DMS114 treated with DMSO at 0.1 percent for 48 hours (cell line): ENCODE results near the gene RAB26.

Experiments used
- DNase-seq: peaks from one replicate; lab custom pipeline; 2025; ENCODE audit not compliant: unreplicated experiment; lab: John Stamatoyannopoulos, UW

Gene RAB26

DNA sequence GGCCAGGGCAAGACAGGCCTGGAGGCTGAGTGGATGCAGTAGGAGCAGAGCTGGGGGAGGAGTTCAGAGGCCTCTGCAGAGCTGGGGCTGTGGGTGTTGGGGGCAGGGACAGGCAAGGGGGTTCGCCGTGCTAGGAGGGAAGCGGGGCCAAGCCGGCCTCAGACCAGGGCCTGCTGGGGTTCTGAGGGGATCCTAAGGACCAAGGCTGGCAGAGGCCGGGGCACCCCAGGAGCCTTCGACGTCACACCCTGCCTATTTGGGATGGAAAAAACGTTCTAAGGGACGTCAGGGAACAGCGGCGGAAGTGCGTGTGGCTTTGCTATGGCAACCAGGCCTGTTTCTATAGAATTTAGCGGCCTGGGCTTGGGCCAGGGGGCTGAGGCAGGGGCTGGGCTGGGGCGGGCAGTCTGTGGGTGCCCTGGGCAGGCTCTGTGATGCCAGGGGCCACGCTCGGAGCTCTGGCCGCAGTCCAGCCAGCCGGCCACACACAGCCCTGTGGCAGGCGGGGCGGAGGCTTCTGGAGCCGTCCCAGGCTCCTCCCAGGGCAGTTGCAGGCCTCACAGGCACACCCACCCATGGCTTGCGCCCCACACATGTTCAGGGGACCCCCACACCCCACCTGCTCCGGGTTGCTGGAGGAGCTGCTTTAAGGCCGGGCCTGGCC is 10.9 kb downstream of the RAB26 start:
- no peak for DNase-seq

DNA sequence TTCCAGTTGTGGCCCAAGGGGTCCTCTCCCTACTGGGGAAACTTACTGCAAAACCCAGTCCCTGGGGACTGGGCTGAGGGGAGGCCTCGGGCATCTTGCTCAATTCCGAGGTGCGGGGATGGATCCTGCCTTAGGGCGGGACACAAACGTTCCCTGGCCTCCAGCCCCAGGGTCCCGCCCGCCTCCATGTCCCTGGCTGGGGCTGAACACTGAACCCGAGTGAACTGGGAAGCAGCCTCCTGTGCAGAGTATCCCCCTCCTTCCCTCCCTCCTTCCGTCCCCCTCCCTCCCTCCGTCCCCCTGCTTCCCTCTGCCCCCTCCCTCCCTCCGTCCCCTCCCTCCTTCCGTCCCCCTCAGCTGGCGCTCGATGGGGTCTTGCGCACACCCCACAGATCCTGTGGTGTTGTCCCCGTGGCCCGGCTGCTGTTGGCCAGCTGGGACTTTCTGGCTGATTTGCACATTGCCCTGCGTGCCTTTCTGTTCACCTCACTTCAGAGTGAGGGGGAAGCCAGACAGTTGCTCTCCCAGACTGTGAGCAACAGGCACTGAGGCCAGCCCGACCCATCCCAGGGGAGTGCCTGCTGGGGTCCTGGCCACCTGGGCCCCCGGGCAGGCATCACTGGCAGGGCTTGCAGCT is 12.6 kb downstream of the RAB26 start:
- DNase-seq: no peak

DNA sequence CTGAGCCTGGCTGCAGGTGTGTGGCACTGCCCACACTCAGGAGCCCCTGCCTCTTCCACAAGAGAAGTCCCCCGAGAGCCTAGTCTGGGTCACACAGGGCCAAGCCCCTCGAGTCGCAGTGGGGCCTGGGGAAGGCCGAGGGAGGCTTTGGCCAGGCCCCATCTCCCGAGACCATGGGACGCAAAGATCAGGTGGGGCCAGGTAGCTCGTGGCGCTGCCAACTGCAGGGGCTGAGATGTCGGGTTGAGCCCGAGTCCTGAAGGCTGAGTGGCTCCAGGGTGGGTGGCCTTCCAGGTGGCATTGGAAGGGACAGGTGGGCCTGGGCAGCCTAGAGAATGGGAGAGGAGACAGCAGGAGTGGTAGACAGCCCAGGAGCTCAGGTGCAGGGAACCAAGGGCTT is 13.5 kb downstream of the RAB26 start:
- DNase-seq: no peak

DNA sequence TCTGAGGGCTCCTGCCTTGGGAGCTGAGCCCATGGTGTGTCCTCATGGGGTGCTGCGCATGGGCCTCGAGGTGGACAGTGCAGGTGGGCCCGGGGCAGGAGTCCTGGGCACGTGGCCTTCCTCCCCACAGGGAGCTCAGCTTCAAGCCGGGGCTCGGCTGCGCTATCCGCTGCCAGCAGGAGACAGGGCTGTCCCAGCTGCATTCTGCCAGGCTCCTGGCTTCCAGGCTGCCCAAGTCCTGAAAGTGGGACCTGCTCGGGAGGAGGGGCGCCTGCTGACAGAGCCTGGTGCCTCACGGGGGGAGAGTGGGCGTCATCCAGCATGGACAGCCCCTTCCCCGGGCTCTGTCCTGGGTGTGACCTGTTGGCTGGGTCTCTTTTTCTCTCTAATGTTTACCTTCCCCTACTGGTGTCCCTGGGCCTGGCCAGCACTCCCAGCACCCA is 14.3 kb downstream of the RAB26 start:
- no peak for DNase-seq

DNA sequence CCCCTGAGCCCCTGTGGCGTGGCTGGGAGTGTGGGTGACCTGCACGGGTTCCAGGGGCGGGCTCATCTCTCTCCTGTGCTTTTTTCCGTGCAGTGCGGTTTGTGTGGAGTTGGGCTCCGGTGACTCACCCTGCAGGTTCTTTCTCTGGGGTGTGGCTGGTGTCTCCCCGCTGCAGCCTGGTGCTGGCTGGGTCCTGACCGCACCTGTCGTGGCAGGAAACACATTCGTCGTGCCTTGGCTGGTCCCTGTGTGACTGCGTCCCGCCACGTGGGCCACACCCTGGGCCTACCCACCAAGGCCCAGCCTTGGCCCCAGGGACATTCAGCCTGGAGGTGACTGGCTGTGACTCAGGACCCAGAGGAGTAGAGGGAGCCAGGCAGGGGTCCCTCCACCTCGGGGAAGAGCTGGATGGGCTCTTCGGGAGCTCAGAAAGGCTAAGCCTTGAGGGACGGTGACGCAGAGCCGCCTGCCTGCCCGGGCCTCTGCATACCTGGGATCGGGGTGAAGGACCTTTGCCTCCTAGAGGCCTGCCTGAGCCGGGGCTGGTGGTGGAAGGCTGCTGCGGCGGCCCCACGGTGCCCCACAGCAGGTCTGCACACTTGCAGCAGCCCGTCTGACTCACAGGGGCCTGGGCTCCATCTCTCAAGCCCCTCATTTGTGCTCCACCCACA is 14.9 kb downstream of the RAB26 start:
- DNase-seq: no peak

DNA sequence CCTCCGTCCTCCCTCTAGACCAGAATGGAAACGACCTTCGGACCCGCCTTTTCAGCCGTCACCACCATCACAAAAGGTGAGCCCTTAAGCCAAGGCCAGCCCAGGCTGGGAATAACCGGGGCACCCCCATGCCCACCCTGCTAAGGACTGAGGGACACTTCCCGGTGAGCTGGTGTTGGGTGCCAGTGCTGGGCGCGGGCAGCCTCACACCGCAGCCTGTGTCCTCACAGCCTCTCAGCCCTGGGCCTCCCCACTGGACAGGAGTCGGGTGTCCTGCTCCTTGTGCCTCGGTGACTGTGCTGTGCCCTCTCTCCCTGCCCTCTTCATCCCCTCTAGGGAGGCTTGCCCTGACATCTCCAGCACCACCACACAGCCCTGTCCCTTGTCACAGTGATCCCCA is 17.4 kb downstream of the RAB26 start:
- DNase-seq: no peak

DNA sequence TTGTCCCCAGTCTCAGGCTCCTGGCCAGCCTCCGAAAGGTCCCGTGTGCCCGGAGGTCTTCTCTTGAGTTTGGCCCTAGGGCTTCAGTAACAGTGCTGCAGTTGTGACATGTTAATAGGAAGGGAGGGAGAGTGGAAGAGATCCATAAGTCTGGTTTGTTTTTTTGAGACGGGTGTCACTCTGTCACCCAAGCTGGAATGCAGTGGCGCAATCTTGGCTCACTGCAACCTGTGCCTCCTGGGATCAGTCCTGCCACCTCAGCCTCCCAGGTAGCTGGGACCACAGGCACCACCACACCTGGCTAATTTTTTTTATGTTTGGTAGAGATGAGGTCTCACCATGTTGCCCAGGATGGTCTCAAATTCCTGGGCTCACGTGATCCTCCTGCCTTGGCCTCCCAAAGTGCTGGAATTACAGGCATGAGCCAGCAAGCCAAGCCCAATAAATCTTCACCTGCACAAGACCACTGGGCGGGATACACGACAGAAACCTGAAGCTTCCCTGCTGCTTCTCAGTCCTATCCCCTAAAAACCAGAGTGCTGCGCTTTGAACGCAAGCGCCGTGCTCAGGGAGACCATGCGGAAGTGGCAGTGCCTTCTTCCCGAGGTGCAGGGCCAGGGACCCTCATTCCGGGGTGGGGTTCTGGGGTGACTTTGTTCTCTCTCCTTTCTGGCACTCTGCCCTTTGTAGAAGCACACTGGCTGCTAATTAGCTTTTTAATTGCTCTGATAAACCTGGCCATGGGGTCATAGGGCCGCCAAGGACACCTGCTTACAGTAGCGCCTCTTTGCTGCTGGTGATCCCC is 18.0 kb downstream of the RAB26 start:
- DNase-seq: no peak

GRCh38 chr16:2167068-2167638 is 18.7 kb downstream of the RAB26 start:
- DNase-seq: no peak

DNA sequence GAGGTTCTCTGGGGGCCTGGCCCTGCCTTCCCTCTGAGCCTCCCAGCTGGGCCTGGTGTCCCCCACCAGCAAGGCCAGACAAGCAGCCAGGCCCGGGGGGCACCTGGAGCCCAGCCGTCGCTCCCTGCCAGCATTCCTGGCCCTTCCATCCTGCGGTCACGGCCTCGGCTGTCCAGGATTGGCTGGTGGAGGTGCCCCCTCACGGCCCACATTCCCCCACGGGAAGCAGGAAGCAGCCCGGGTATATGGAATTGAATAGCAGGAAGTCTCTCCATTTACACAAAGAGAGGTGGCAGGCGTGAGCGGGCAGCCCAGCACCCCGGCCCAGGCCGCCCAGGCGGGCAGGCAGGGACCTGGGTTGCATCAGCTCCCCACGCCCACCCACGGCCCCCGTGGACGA is 21.7 kb downstream of the RAB26 start:
- no peak for DNase-seq

GRCh38 chr16:2170587-2171435 is 22.4 kb downstream of the RAB26 start:
- no peak for DNase-seq

- no peak for DNase-seq
Measured at GRCh38 chr16:2171601-2172178, 23.3 kb downstream of the RAB26 start.

DNA sequence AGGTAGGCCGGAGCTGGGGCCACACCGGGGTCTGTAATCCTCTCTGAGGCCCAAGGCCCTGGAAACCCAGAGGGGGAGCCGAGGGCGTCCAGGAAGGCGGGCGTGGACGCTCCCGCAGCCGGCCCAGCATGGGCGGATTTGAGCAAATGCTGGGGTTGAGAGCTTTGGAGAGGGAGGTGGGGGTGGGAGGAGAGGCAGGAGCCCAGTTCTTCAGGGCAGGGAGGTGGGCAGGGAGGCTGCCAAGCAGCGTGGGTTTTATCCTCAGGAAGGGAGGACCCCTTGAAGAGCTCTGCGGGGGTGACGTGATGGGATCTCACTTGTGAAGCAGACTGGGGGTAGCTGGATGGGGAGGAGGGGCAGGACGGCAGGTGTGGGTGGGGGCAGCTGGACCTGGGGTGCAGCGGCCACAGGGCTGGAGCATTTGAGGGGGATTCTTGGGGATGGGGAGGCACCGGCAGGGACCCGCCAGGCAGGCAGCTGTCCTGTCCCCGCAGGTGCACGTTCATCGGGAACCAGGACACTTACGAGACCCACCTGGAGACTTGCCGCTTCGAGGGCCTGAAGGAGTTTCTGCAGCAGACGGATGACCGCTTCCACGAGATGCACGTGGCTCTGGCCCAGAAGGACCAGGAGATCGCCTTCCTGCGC is 24.4 kb downstream of the RAB26 start:
- DNase-seq: no peak

GRCh38 chr16:2173366-2173765 is 24.9 kb downstream of the RAB26 start:
- no peak for DNase-seq

DNA sequence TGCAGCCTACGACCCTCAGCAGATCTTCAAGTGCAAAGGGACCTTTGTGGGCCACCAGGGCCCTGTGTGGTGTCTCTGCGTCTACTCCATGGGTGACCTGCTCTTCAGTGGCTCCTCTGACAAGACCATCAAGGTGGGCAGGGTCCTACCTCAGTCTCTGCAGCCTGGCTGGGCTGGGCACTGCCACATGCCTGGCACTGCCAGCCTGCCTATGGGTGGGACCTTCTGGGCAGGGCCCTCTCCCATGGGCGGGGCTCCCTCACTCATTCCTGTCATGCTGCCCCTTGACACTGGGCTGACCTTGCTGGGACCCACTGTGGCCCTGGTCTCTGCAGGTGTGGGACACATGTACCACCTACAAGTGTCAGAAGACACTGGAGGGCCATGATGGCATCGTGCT is 25.5 kb downstream of the RAB26 start:
- no peak for DNase-seq

DNA sequence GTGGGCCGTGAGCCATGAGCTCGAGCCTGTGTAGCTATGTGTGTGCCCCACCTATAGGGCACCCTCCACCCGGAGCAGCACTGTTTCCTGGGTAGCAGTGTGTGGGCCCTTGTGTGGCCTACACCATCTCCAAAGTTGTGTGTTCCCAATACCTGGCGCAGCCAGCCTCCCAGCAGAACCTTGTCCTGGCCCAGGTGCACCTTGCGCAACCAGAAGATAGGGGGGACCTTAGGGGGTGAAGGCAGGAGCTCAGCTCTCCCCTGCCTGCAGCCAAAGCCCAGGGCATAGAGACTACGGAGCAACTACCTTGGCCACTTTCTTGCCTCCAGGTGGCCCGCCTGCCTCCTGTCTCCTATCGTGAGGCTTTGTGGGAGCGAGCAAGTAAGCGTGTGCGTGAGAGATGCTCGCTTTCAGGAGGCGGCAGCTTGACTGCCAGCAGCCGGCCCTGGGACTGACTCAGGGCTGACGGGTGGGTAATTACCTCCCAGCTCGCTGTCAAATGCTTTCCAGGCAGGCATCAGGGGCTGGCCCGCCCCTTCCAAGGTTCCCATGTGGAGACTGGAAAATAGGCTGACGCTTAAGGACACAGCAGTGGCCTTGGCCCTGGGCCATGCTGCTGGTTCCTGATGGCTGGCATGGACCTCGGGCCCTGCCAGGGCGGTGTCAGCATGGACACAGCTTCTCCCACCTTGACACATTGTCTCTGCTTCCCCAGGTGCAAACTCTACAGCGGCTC is 26.1 kb downstream of the RAB26 start:
- no peak for DNase-seq

DNA sequence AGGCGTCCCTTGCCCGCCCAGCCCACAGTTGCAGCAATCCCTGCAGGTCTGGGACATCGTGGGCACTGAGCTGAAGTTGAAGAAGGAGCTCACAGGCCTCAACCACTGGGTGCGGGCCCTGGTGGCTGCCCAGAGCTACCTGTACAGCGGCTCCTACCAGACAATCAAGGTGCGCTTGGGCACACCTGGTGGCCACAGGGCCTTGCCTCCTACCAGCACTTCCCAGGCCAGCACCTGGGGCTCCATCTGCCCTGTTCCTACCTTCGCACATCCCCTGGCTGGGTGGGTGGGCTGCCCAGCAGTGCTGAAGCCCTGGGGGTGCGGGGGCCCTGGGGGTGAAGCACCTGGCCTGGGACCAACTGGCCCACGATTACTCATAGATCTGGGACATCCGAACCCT is 27.0 kb downstream of the RAB26 start:
- no peak for DNase-seq

DNA sequence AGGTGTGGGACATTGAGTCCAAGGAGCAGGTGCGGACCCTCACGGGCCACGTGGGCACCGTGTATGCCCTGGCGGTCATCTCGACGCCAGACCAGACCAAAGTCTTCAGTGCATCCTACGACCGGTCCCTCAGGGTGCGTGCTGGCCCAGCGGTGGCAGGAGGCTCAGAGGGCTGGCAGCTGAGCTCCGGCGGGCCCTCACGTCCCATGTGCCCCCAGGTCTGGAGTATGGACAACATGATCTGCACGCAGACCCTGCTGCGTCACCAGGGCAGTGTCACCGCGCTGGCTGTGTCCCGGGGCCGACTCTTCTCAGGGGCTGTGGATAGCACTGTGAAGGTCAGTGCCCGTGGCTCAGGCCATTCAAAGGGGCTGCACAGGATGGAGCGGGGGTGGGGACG is 27.6 kb downstream of the RAB26 start:
- DNase-seq: no peak

GRCh38 chr16:2177101-2177500 is 28.7 kb downstream of the RAB26 start:
- DNase-seq: no peak

DNA sequence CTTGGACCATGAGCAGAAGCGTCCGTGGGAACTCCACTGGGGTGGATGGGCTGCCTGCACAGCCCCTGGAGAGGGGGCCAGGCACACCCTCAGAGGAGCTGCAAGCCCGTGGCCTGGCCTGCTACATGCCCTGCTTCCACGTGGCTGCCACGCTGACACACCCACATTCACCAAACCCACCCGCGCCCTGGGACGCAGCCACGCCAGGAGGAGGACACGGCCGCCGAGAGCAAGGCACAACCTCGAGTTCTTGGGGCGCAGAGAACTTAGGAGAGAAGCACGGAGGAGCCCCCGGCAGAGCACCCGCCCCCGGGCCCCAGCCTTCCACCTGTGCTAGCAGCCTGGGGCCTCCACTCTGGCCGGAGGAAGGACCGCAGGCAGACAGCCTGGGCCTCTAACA is 29.1 kb downstream of the RAB26 start:
- DNase-seq: no peak
